CD4-positive, alpha-beta T cell (primary cell): ENCODE results near the gene GLIS1. TPM values are rescaled to one million over a fixed set of nuclear protein-coding genes. Genes with fewer than 3 reads are reported as not detected.
"Not testable (repeated sequence)": the region's sequence is repeated elsewhere in the genome, so short reads cannot be mapped to it uniquely, and the experiment has no call there.

Experiments used
- ATAC-seq: fragments of 200-7000 bp; cut with Tn5 transposase; one replicate; pipeline ENCODE4 v1.10.0; 2022; ENCODE audit warnings: mild to moderate bottlenecking; ENCODE audit not compliant: poor library complexity
- CTCF ChIA-PET: fragments of 350-600 bp; sonication (Branson Sonifier 250); formaldehyde crosslinking; loops from one replicate; lab custom pipeline; 2021; ENCODE audit warnings: antibody characterized with exemption, inconsistent platforms; lab: Charles Lee
- POLR2A ChIA-PET: fragments of 350-600 bp; sonication (Branson Sonifier 250); formaldehyde crosslinking; loops from one replicate; lab custom pipeline; 2021; ENCODE audit warnings: antibody characterized with exemption, inconsistent platforms; lab: Charles Lee
- DNase-seq, 14 experiments: peaks; one replicate each; pipeline ENCODE4 v3.0.0-alpha.2; 2013 to 2020; ENCODE audit warnings: mixed read lengths in 2 of 14
- H3K27ac ChIP-seq, 2 donors: one replicate each; pipeline versions ENCODE4 v1.5.1 to v1.7.0; 2013; ENCODE audit warnings: low read length in 2 of 2, low read depth in 1 of 2, mild to moderate bottlenecking in 1 of 2
- H3K27me3 ChIP-seq, 2 experiments: 1 replicate in 1 of 2; 2 replicates in 1 of 2; pipeline versions ENCODE4 v1.6.1 to v1.7.0; 2013; ENCODE audit warnings: low read length in 2 of 2, control low read depth in 1 of 2, mild to moderate bottlenecking in 1 of 2, moderate library complexity in 1 of 2; ENCODE audit not compliant: insufficient read depth in 2 of 2, control insufficient read depth in 1 of 2
- H3K36me3 ChIP-seq: one replicate; pipeline ENCODE4 v1.6.1; 2013; ENCODE audit warnings: low read length, control low read depth; ENCODE audit not compliant: insufficient read depth
- H3K4me1 ChIP-seq: one replicate; pipeline ENCODE4 v1.6.1; 2013; ENCODE audit warnings: low read length, control low read depth; ENCODE audit not compliant: insufficient read depth
- H3K4me3 ChIP-seq: one replicate; pipeline ENCODE4 v1.5.1; 2013; ENCODE audit warnings: mild to moderate bottlenecking, low read length, moderate library complexity
- H3K9me3 ChIP-seq, 2 experiments: 1 replicate in 1 of 2; 2 replicates in 1 of 2; pipeline versions ENCODE4 v1.6.1 to v1.7.0; 2013; ENCODE audit warnings: low read length in 2 of 2, mild to moderate bottlenecking in 2 of 2, control low read depth in 1 of 2, moderate library complexity in 1 of 2; ENCODE audit not compliant: control insufficient read depth in 1 of 2, insufficient read depth in 1 of 2
- H3K27ac Mint-ChIP-seq: one replicate; pipeline ENCODE4 v1.8.0; 2020; ENCODE audit warnings: mixed read lengths
- H3K27me3 Mint-ChIP-seq: one replicate; pipeline ENCODE4 v1.8.0; 2021; ENCODE audit warnings: mixed read lengths
- H3K36me3 Mint-ChIP-seq: one replicate; pipeline ENCODE4 v1.8.0; 2021; ENCODE audit warnings: low read depth, mixed read lengths
- H3K4me1 Mint-ChIP-seq: one replicate; pipeline ENCODE4 v1.8.0; 2021; ENCODE audit warnings: low read depth, mixed read lengths
- H3K4me3 Mint-ChIP-seq: one replicate; pipeline ENCODE4 v1.8.0; 2020; ENCODE audit warnings: mild to moderate bottlenecking, mixed read lengths
- H3K9me3 Mint-ChIP-seq: one replicate; pipeline ENCODE4 v1.8.0; 2020; ENCODE audit warnings: mixed read lengths
- CTCF ChIP-seq: fragments of 200-600 bp; IDR thresholded peaks from one replicate; pipeline ENCODE4 v1.8.0; 2022; ENCODE audit warnings: antibody characterized with exemption, mild to moderate bottlenecking
- intact Hi-C, 2 experiments: fragments of 100-400 bp; cut with DNase I in 1 of 2; cut with micrococcal nuclease in 1 of 2; formaldehyde crosslinking; loops; one replicate each; pipeline versions ENCODE4 v1.15.1 to v1.9.0; 2023 to 2025; cut with DNase I, micrococcal nuclease
- total RNA-seq, 174 experiments: library from RNA in 2 of 174; stranded (reverse) in 2 of 174; gene quantifications; one replicate each; pipeline ENCODE4 v1.2.3 and lab custom pipeline; 2021 to 2026

Gene GLIS1
- total RNA-seq, 2 experiments from 2014 or later = not detected

GRCh38 chr1:53557369-53557768, 181.6 kb downstream of the GLIS1 start:
- Mint-ChIP-seq H3K4me1 (peaks cover 7% of the 10 kb centered on the region), H3K4me3 (no peak overlapping the region), H3K9me3 (no peaks in the 10 kb centered on the region), H3K27ac (no peak overlapping the region), H3K36me3 (no peaks in the 10 kb centered on the region), H3K27me3 (peaks cover 7% of the 10 kb centered on the region)
- no peaks in the 10 kb centered on the region for H3K4me1 ChIP-seq
- intact Hi-C loops = no loop called here
- no peak for TF ChIP-seq CTCF
- no peak overlapping the region for H3K27ac ChIP-seq
- POLR2A ChIA-PET = no interaction called here
- H3K9me3 ChIP-seq = no peaks in the 10 kb centered on the region
- peak in 1 of 14 experiments; percentile 14 for DNase-seq
- H3K4me3 ChIP-seq = no peak overlapping the region
- H3K27me3 ChIP-seq = peaks cover 0 to 6% of the 10 kb centered on the region in 2 experiments
- CTCF ChIA-PET = no interaction called here
- ATAC-seq = no peak
- no peaks in the 10 kb centered on the region for H3K36me3 ChIP-seq

DNA sequence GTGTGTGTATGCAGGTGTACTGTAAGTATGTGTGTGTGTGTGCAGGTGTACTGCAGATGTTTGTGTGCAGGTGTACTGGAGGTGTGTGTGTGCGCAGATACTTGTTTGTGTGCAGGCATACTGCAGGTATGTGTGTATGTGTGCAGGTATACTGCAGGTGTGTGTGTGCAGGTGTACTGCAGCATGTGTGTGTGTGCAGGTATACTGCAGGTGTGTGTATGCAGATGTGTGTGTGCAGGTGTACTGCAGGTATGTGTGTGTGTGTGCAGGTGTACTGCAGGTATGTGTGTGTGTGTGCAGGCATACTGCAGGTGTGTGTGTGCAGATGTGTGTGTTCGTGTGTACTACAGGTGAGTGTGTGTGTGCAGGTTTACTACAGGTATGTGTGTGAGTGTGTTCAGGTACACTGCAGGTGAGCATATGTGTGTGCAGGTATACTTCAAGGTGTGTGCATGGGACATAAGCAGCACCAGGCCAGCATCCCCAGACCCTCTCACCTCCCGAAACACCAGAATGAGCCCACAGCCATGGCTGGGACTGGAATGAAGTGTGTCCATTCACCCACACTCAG, 182.2 kb downstream of the GLIS1 start:
- no peaks in the 10 kb centered on the region for H3K4me1 ChIP-seq
- no peak for TF ChIP-seq CTCF
- intact Hi-C loops = no loop called here
- no peak overlapping the region for H3K27ac ChIP-seq
- H3K27me3 ChIP-seq = peaks cover 0 to 3% of the 10 kb centered on the region in 2 experiments
- CTCF ChIA-PET = no interaction called here
- no peaks in the 10 kb centered on the region for H3K36me3 Mint-ChIP-seq
- POLR2A ChIA-PET = no interaction called here
- peaks cover under 1% of the 10 kb centered on the region for H3K4me1 Mint-ChIP-seq
- H3K9me3 ChIP-seq = no peaks in the 10 kb centered on the region
- ATAC-seq = no peak
- no peak overlapping the region for H3K4me3 ChIP-seq
- H3K27me3 Mint-ChIP-seq = peaks cover under 1% of the 10 kb centered on the region
- no peak for DNase-seq
- no peaks in the 10 kb centered on the region for H3K36me3 ChIP-seq
- no peak overlapping the region for H3K4me3 Mint-ChIP-seq
- H3K9me3 Mint-ChIP-seq = no peaks in the 10 kb centered on the region
- H3K27ac Mint-ChIP-seq = no peak overlapping the region

DNA sequence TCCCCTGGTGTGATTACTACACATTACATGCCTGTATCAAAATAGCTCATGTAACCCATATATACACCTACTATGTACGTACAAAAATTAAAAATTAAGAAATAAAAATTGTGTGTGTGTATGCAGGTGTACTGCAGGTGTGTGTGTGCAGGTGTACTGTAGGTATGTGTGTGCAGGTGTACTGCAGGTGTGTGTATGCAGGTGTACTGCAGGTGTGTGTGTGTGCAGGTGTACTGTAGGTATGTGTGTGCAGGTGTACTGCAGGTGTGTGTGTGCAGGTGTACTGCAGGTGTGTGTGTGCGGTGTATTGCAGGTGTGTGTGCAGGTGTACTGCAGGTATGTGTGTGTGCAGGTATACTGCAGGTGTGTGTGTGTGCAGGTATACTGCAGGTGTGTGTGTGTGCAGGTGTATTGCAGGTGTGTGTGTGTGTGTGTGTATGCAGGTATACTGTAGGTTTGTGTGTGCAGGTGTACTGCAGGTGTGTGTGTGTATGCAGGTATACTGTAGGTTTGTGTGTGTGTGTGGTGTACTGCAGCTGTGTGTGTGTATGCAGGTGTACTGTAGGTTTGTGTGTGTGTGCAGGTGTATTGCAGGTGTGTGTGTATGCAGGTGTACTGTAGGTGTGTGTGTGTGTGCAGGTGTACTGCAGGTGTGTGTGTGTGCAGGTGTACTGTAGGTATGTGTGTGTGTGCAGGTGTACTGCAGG, 183.2 kb downstream of the GLIS1 start:
- ATAC-seq, H3K27me3 ChIP-seq, H3K4me3 Mint-ChIP-seq, H3K27ac ChIP-seq, POLR2A ChIA-PET, CTCF ChIA-PET, H3K9me3 ChIP-seq, intact Hi-C loops, H3K36me3 Mint-ChIP-seq, H3K4me1 ChIP-seq, H3K9me3 Mint-ChIP-seq, H3K4me3 ChIP-seq, H3K27me3 Mint-ChIP-seq, H3K27ac Mint-ChIP-seq, H3K36me3 ChIP-seq, H3K4me1 Mint-ChIP-seq: not testable (repeated sequence)
- peak in 1 of 14 experiments; percentile 1 for DNase-seq
